22Rv1 (cell line): ENCODE results near the gene USE1.

Experiments
- ZFX ChIP-seq: fragments of 450-650 bp; IDR thresholded peaks from 2 replicates; pipeline ENCODE4 v1.6.1; 2017; ENCODE audit warnings: antibody characterized with exemption, borderline replicate concordance
- TF ChIP-seq, protein P1 (sequence below): fragments of 450-650 bp; IDR thresholded peaks from 2 replicates; pipeline ENCODE4 v1.5.1; 2017; ENCODE audit warnings: mild to moderate bottlenecking

DNA sequence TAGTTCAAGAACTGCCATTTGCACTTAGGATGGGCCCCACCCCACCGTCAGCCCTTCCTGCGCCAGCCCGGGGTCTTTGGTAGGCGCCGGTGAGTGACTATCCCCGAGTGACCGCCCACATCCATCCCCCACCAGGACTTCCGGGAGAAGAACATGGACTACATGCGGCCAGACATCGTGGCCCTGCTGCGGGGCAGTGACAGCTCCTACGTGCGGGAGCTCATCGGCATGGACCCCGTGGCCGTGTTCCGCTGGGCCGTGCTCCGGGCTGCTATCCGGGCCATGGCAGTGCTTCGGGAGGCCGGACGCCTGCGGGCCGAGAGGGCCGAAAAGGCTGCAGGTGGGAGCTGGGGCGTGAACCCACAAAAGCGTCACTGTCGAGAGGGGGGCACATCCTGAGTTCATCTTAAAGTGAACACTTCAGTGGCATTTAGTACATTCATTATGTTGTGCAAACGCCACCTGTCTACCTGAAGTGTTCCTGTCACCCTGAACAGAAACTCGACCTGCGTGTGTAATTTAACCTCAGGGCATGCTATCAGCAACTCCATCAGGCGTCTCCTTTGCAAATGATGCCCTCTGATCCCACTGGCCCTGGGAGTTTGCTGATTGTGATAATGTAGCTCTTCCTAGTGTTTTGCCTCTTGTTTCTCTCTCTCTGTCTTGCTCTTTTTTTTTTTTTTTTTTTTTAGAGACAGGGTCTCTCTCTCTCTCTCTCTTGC is 42.4 kb upstream of the USE1 start:
- TF ChIP-seq, protein P1, sequence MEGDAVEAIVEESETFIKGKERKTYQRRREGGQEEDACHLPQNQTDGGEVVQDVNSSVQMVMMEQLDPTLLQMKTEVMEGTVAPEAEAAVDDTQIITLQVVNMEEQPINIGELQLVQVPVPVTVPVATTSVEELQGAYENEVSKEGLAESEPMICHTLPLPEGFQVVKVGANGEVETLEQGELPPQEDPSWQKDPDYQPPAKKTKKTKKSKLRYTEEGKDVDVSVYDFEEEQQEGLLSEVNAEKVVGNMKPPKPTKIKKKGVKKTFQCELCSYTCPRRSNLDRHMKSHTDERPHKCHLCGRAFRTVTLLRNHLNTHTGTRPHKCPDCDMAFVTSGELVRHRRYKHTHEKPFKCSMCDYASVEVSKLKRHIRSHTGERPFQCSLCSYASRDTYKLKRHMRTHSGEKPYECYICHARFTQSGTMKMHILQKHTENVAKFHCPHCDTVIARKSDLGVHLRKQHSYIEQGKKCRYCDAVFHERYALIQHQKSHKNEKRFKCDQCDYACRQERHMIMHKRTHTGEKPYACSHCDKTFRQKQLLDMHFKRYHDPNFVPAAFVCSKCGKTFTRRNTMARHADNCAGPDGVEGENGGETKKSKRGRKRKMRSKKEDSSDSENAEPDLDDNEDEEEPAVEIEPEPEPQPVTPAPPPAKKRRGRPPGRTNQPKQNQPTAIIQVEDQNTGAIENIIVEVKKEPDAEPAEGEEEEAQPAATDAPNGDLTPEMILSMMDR = no peak
- TF ChIP-seq ZFX = no peak
